ENCODE measurements around the gene PRF1. TPM values are rescaled to one million over a fixed set of nuclear protein-coding genes. Genes with fewer than 3 reads are reported as not detected.

The PRF1 gene
- total and polyA plus RNA-seq, 2 of the 13 experiments (the other 11 are each of a cell fraction or from before 2014, with no cell fraction given): 1.00 to 1.4 TPM

GRCh38 chr10:70603449-70603801 lies 884 bp upstream of the PRF1 start (continued):
- no peak for TF ChIP-seq FOXM1 (CRISPR knock-in tag; IDR thresholded peaks at IDR 0.05)
- TF ChIP-seq FOXK1 (CRISPR knock-in tag; IDR thresholded peaks at IDR 0.05; ENCODE audit: borderline replicate concordance, low read depth): no peak
- TF ChIP-seq TEAD3 (CRISPR knock-in tag; optimal IDR thresholded peaks at IDR 0.05; ENCODE audit: borderline replicate concordance): no peak
- TF ChIP-seq ZNF782 (CRISPR knock-in tag; IDR thresholded peaks at IDR 0.05; ENCODE audit: borderline replicate concordance): no peak
- no peak for TF ChIP-seq ZNF253 (CRISPR knock-in tag; IDR thresholded peaks at IDR 0.05; ENCODE audit: borderline replicate concordance)
- TF ChIP-seq MTA1 (CRISPR knock-in tag; IDR thresholded peaks at IDR 0.05; ENCODE audit: borderline replicate concordance): no peak

DNA sequence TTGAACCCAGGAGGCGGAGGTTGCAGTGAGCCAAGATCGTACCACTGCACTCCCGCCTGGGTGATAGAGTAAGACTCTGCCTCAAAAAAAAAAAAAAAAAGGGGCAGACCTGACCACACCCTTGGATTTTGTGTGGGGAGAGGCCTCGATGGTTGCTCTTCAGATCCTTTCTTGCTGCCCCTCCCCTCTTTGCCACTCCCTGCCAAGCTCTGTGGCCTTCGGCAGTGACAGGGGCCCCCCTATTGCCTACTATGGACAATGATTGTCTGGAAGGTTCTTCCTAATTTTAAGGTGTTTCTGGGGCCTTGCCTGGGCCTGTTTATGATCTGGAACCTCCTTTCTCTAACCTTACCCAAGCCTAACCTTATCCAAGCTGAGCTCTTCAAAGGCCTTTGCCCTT lies 795 bp downstream of the PRF1 start:
- H3K27ac ChIP-seq (ENCODE audit: extremely low read length, insufficient read depth, low read length): no peak overlapping the region
- H3K4me2 ChIP-seq (ENCODE audit: low read depth, low read length): no peak overlapping the region
- no peaks in the 10 kb centered on the region for H3K79me2 ChIP-seq (ENCODE audit: insufficient read depth, low read length)
- no peak for ATAC-seq
- WGBS (ENCODE audit: low lambda C conversion rate): 73% methylated on average over 5 of the region's 5 CpGs
- intact Hi-C loops (cut with micrococcal nuclease; ENCODE audit: unreplicated experiment): no loop called here
- DNase-seq (ENCODE audit: low spot score): no peak
- POLR2A ChIA-PET: no interaction called here
- no peaks in the 10 kb centered on the region for H3K27me3 ChIP-seq (ENCODE audit: control insufficient read depth in 1 of 2, insufficient read depth in 2 of 2, low read length in 2 of 2)
- no peak for TF ChIP-seq ETS1 (CRISPR knock-in tag; IDR thresholded peaks at IDR 0.05)
- TF ChIP-seq HNF4G (IDR thresholded peaks at IDR 0.05; ENCODE audit: borderline replicate concordance, low read depth, low read length): no peak
- TF ChIP-seq HNF4G (CRISPR knock-in tag; IDR thresholded peaks at IDR 0.05; ENCODE audit: borderline replicate concordance, low read depth): no peak
- no peak for TF ChIP-seq ZBTB21 (CRISPR knock-in tag; IDR thresholded peaks at IDR 0.05)
- no peak for TF ChIP-seq SMC3 (IDR thresholded peaks at IDR 0.05; ENCODE audit: low read length)
- no peak for TF ChIP-seq BCL3 (CRISPR knock-in tag; IDR thresholded peaks at IDR 0.05)
- TF ChIP-seq REL (CRISPR knock-in tag; conservative IDR thresholded peaks at IDR 0.05): no peak
- no peak for TF ChIP-seq RFX3 (CRISPR knock-in tag; IDR thresholded peaks at IDR 0.05)
- TF ChIP-seq CREB3 (CRISPR knock-in tag; IDR thresholded peaks at IDR 0.05): no peak
- no peak for TF ChIP-seq ZNF709 (CRISPR knock-in tag; IDR thresholded peaks at IDR 0.05)
- no peak for TF ChIP-seq ZNF232 (CRISPR knock-in tag; IDR thresholded peaks at IDR 0.05; ENCODE audit: borderline replicate concordance)
- TF ChIP-seq REXO4 (CRISPR knock-in tag; IDR thresholded peaks at IDR 0.05; ENCODE audit: borderline replicate concordance): no peak
- TF ChIP-seq, protein P1, sequence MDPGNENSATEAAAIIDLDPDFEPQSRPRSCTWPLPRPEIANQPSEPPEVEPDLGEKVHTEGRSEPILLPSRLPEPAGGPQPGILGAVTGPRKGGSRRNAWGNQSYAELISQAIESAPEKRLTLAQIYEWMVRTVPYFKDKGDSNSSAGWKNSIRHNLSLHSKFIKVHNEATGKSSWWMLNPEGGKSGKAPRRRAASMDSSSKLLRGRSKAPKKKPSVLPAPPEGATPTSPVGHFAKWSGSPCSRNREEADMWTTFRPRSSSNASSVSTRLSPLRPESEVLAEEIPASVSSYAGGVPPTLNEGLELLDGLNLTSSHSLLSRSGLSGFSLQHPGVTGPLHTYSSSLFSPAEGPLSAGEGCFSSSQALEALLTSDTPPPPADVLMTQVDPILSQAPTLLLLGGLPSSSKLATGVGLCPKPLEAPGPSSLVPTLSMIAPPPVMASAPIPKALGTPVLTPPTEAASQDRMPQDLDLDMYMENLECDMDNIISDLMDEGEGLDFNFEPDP (CRISPR knock-in tag; conservative IDR thresholded peaks at IDR 0.05): no peak
- no peak for TF ChIP-seq SP5 (CRISPR knock-in tag; IDR thresholded peaks at IDR 0.05; ENCODE audit: borderline replicate concordance, low read depth)
- TF ChIP-seq XBP1 (CRISPR knock-in tag; IDR thresholded peaks at IDR 0.05): no peak
- no peak for FAIRE-seq
- no peak overlapping the region for H3K4me3 ChIP-seq (replicated peaks in 1 of 3; ENCODE audit: insufficient read depth in 1 of 3, low read depth in 2 of 3, low read length in 3 of 3)
- no TSS peak for BruUV-seq (replicated peaks)
- H3K36me3 ChIP-seq (replicated peaks in 1 of 2; ENCODE audit: control insufficient read depth in 1 of 2, insufficient read depth in 2 of 2, low read length in 2 of 2): no peaks in the 10 kb centered on the region
- H3K4me1 ChIP-seq (ENCODE audit: insufficient read depth, low read length): peaks cover 19% of the 10 kb centered on the region
- CTCF ChIA-PET (ENCODE audit: low intra/inter-chr PET ratio, low total read pairs): no interaction called here
- no peaks in the 10 kb centered on the region for H3K9me3 ChIP-seq (ENCODE audit: low read length)
- in situ Hi-C loops (cut with HindIII; ENCODE audit: extremely low pct_ligation_motif_present, low pct_unique_long_range_greater_than_20kb): no loop called here
- H2AFZ ChIP-seq (ENCODE audit: low read length): no peak overlapping the region
- H3K9ac ChIP-seq (ENCODE audit: insufficient read depth, low read depth, low read length): no peak overlapping the region
- no peaks in the 10 kb centered on the region for H4K20me1 ChIP-seq (ENCODE audit: insufficient read depth, low read length)
